ENCODE results near the gene BCL11B.

BCL11B gene

DNA sequence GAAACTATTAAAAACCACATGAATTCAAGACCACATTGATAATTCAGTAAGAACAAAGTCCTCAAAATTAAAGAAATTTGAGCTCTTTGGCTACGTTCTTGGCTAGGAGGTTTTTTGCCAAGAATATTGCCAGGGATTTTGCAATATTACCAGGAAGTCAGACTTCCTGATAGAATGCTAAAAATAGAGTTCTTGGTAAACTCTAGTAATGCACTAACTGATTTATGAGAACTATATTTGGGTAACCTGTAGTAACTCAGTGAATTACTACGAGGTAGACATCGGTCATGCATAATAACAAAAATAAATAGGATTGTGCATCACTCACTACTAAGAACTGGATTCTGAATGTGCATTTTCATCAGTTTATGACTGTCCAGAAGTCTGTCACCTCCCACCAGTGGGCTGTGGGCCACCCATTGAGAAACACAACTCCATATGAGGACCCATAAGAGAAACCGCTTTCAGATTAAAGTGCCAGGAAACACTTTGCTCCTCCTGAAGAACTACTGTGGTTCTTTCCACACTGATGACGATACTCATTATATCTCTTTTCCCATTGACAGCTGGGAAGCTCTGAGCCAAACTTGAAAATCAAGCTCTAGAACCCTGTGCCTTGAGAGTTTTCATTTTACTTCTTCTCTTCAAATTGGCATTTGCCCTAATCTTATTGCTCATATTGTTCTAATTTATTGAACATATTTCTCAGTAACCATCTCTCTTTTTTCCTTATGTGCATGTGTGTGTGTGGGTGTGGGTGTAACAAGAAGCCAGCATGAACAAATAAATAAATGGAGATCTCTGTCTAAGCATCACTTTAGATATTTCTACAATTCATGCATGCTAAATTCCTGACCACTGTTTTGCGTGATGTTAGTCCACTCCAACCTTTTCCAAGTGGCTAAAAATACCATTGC, 116.6 kb downstream of the BCL11B start:
- DNase-seq: no peak

DNA sequence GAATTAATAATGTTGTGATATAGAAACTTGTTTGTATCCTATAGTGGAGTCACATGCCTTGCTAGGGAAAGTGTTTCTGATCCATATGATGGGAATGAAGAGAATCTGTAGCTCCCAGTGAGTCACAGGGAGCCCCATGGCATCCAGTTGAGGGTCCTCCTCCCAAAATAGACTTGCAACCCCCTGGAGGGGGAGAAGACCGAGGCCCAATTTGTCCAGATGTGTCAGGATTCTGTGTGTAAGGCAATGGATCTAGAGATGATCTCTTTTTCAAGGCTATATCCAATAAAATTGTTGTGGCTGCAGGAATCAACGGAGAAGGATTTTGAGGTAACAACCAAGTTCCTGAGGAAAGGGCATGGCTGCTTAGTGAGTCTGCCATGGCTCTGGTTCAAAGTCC, 121.8 kb downstream of the BCL11B start:
- DNase-seq: no peak

DNA sequence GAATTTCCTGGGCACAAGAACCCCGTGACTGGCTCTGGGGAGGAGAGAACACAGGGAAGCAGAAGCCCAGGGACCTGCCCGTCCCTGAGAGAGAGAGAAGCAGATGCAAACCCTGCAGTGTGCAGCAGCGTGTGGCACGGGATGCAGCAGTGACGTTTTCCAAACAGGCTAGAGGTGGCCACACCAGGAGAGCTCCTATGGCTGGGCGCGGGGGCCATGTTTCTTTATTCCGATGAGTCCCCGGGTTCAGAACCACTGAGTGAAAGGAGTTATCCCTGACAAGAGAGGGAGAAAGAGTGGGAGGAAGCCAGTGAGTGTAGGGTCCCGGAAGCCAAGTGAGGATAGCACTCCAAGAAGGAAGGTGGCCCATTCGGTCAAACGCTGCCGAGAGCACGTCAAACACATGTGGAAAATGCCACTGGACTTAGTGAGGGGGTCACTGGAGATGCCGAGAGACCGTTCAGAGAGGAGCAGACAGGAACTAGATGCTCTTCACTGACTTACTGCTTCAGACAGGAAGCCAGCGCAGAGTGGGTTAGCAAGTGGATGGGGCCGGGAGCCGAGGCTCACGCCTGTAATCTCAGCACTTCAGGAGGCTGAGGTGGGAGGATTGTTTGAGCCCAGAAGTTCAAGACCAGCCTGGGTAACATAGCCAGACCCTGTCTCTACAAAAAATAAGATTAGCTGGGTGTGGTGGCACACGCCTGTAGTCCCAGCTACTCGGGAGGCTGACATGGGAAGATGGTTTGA, 123.0 kb downstream of the BCL11B start:
- no peak for DNase-seq

DNA sequence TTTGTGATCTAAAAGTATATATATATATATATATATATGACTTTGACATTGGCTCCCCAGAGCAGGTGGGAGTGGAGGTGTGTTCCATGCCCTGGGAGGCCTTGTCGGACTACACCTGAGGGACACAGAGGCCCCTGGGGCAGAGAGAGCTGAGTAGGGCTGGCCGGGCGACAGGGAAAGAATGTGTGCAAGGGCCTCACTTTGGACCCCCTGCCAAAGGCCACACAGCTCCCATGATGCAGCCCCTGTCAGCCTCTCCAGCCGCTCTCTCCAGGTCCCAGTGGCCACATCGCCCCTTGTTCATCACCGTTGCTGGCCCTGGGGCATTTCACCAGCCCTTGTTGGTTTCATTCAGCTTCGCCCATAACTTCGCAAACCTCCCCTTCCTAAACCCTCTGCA, 123.9 kb downstream of the BCL11B start:
- no peak for DNase-seq

DNA sequence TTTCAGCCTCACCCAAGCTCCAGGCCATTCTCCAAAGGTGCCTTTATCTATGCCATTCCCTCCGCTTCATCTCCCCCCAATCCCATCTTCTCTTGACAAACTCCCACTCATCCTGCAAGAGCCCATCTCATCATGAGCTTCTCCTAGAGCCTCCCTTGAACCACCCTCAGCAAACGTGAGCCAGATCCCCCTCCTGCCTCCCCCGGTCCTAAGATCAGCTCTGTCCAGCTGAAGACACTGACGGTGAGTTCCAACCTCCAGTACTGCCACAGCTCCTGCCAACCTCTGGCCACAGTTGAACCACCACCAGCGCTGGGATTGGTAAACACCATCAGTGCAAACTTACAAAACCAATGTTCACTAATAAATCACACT, 124.6 kb downstream of the BCL11B start:
- DNase-seq: no peak

DNA sequence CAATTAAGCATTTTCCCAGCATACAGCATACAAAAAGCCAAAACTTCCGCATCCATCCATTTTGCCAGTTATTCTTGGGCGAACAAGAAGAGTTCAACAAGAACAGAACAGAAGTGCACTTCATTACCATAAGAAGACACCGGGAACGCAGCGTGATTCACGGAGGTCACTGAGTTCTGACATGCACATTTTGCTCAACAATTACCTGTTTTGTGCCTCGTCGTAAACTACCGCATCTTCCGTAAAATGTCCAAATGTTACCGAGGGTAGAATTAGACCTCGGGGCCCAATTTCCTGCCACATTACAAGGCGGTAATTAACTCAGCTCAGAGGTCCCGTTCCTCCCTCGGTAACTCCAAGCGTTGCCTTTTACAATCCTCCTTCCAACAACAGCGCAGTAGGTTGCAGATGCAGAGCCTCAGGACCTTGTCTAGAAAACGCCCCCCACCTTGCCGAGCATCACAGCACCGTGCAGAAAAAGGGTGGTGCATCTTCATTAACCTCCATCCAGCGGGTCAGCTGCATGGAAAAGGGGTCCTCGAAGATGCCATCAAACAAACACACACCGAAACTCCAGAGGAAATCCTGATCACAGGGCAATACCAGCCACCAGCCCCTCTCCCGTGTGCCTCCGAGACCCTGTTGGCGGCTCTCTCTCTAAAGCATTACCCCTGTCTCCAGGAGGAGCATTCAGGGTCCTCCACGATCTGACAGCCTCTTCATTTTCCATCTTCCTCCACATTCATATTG, 125.2 kb downstream of the BCL11B start:
- no peak for DNase-seq

DNA sequence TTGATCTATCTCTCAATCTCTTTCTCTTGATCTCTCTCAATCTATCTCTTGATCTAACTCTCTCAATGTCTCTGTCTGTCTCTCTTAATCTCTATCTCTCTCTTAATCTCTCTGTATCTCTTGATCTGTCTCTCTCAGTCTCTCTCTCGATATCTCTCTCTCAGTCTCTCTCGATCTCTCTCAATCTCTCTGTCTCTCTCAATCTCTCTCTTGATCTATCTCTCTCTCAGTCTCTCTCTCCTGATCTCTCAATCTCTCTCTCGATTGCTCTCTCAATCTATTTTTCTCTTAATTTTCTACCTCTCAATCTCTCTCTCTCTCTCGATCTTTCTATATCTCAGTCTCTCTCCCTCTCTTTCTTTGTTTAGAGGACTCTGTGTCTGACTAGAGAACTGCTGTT, 126.7 kb downstream of the BCL11B start:
- no peak for DNase-seq

DNA sequence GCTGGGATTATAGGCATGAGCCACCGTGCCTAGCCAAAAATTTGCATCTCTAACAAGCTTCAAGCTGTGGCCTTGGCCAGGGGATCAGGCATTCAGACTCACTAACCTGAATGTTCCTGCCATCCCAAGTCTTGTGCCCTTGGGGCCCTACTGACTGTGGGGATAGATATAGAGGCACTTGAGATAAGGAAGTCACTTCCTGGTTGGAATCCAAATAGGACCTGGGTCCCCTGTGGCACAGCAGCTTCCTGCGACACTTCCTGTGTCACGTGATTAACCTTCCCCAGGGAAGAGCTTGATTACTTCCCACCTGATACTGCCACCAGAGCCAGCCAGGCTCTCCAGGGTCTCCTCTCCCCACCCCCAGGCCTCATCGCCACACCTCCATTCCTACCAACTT, 128.2 kb downstream of the BCL11B start:
- no peak for DNase-seq

DNA sequence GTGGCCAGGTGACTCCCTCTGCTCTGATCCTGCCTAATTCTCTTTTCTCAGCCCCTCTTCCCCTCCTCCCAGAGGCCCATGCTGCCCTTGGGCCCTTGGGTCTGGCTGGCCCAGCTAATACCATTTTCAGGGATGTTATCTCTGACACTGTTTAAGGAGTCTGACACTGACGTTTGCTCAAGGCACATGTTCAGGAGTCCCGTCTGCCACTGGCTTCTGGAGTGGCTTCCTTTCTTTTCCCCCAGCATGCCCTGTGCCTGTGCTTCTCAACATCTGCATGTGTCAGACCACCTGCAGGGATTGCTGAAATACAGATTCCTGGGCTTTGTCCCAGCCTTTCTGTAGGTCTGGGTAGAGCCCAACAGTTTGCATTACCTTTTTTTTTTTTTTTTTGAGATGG, 128.9 kb downstream of the BCL11B start:
- DNase-seq: no peak

DNA sequence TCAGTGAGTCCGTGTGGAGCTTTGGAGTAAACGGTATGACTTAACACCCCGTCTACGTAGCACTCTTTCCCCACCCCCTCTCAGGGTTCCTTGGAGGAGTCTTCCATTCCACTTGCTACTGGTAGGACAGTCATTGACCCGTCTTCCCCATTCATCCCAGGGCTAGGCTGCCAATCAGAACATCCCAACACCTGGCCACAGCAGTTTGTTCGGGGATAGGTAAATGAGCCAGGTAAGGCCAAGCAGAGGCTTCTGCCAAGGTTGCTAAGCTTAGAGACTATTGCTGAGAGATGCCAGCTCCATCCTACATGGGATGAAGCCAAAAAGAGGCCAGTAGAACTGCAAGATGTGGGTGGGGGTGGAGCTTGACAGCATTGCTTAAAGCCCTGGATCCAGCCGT, 130.8 kb downstream of the BCL11B start:
- no peak for DNase-seq

DNA sequence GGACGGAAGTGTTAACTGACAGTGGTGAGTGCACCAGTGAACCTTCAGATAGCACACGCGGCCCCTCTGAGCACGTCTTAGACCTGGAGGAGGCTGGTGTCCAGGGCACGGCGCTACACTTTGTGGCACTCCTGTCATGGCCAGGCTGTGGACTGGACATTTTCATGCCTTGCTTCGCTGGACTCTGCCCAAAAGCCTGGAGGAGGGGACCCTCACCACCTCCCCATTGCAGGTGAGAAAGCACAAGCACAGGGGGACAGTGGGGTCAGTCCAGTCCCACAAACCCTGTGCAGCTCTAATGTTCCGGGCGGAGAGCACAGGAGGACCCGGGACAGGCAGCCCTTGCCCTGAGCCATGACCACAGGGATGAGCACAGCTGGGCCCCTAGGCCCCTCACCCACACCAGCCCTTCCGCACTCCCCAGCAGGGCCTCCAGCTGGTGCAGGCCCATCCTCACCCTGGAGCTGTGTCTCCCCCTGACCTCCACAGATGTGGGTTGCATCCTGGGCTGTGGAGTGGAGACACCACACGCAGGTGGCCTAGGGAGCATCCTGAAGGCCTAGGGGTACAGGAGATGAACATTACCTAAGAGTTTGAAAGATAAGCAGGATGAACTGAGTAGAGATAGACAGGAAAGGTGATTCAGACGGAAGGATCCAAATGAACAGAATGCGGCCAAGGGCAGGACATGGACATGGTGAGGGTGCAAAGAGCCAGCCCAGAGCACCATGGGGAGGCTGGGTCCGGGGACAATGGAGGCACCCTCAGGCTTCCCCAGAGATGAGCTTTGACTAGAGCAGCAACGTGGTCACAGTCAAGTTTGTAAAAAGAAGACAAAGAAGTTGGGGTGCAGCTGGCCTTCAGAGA, 132.8 kb downstream of the BCL11B start:
- DNase-seq: no peak

DNA sequence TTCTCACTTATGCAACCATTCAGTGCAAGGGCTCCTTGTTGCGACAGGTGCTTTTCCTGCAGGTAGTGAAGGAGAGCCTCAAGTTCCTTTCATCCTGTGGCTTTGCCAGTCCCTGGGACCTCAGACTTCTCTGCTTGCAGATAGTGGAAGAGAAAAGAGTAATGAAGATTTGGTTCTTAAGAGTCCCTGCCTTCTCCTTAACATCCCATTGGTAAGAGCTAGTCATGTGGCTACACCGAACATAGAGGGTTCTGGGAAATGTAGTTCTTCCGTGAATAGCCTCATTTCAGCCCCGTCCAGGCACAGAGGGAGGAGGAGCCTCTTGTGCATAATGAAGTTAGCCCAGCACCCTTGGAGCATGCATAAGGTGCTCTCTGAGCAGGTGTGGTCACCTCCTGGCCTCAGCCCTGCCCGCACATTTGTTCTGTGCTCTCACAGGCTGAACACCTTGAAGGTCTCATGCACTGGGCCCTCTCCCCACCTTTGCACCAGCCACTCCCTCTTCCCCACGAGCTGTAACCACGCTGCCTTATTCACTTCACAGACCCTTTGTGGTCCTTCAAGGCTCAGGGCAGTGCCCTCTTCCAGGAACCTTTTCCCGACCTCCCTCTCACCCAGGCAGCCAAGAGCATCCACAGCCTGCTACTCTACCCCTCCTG, 134.0 kb downstream of the BCL11B start:
- peak; percentile 26 for DNase-seq

DNA sequence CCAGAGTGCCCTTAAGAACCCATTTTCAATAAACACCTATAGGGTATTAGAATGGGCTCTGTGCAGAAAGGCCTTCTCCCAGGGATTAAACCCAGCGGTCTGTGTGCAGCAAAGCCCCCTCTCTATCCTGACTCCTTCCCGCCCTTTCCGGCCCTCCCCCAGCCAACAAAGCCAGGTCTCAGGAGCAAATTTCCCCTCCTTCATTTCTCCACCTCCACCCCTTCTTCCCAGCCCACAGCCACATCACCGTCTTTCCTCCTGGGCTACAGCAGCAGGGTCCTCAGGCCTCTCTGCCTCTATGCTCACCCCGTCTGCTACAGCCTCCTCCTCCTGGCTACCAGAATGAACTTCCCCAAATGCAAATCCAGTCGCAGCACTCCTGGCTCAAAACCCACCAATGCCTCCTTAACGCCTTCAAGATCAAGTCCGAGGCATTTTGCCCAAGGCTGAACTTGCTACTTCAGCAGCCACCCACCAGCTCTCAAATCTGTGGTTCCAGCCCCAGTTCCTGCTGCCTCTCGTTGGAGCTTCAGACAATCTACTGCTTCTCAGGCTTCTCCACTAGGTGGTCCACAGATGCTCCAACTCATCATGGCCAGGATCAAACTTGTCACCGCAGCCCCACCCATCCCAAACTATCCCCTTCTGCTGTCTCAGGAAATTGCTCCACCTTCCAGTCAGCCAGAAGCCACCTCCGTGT, 134.8 kb downstream of the BCL11B start:
- no peak for DNase-seq

DNA sequence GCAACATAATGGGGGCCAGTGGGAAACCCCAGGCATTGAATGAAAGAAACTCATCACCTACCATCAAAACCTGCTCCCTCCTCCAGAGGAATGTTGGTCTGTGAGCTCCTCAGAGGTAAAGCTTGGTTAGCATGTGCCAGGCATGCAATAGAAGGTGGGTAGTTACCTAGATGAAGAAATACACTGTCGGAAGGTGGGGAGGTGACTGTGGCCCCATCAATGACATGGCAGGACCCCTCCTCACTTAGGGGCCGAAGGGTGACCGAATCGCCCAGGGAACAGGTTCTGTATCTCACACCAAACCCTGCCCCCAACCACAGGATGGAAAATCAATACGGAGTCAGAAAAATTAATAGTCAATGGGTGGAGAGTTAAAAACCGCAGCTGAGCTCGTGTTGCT, 135.6 kb downstream of the BCL11B start:
- DNase-seq: no peak

DNA sequence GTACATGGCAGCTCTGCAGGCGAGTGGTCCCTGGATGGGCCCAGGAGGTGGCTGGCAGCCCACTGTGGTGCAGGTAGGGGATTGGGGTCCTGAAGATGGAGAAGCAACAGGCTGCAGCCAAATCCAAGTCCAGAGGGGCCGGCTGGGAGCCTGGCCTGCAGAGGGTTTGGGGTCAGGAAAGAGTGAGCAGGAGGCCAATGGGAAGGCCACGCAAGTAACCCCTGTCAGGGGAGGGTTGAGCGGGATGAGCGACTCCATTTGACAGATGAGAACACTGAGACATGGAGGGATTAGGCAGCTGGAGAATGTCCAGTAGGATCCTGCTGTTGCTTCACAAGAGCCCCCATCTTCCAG, 136.0 kb downstream of the BCL11B start:
- DNase-seq: no peak

DNA sequence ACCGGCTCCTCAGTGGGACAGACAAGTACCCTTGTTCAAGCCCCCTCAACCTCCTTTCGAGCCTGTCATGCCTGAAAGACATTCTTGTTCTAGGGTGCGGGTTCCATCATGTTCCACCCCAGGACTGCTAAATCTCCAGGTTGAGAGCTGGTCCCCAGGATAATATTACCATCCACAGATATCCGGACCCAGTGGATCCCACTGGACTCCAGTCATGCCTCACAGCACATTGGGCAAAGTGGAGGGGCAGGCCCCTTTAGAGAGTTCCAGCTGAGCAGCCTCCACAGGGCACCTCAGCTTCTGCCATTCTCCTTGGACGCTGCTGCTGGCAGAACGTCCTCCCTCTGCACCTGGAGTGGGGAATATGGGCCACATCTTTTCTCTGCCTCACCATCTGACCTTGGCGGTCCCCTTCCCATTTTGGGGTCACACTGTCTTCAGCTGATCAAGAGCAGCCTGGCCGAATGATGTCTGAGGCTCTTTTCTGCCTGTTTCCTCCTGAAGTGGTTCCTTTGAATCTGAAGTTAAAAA, 137.4 kb downstream of the BCL11B start:
- no peak for DNase-seq

DNA sequence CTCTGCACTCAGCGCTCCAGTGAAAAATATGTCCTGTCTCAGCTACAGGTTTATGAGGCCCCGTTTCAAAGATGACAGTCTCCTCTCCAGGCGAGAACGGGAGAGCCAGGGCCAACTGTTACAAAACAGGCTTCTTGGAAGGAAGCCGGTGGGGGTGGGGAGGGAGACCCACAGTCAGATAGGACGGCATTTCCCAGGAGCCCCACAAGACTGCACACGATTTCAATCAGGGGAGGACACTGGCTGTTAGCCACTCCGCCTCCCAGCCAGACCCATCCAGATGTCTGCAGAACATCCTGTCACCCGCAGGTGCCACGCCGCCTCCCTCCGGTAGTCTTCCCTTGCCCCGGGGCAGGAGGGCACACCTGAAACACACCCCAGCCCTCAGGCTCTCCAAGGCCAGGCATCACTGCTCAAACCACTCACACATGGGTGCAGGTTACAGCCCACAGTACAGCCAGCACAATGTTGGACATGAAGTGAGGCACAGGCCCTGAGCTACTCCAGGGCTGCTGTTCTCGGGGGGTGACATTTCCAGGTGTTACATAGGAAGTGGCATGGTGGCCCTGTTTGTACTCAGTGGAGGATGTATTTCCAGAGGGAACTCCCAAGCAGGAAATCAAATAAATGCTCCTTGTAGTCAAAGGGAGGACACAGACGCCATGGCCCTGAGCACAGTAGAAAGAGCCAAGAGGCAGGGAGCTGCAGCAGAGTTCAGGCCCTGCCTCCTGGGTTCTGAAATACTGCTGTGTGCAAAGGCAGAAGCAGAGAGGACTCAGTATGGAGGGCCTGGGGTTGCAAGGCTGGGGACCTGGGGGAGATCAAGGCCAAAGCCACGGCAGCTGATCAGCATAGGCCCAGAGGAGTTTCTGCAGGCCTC, 138.1 kb downstream of the BCL11B start:
- DNase-seq: no peak

DNA sequence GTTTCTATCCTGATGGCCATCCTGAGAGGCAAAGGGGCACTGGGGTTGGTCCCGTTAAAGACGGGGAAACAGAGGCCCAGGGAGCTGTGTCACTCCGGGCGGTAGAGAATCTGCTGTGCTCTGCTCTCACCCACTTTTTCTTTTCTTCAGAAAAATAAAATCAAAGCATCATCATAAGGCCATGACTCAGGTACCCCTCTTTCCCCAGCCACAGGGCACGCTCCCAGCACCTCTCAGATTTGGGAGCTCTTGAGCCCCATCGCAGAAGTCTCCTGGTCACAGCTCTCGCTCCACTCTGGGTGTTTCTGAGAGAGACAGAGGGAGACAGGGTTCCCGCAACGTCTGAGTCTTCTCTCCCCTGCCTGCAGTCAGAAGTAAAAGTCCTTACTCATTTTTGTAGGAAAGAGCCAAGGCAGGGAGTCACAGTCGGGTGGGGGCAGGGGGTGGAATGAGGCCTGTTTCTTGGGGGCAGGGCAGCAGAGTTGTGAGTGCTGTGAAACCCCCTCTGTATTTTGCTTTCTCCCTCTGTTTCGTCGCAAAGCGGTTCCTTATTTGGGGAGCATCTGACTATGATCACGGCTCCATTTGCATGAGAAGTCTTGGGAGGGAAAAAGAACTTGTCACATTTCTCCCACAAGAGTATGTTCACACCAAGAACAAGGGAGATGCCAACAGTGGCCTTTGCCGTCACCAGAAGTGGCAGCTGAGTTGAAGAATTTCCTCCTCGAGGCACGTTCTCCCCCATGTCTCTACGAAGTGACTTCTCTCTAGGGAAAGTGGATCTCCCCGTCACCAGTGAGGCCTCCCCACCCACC, 139.0 kb downstream of the BCL11B start:
- DNase-seq: no peak

DNA sequence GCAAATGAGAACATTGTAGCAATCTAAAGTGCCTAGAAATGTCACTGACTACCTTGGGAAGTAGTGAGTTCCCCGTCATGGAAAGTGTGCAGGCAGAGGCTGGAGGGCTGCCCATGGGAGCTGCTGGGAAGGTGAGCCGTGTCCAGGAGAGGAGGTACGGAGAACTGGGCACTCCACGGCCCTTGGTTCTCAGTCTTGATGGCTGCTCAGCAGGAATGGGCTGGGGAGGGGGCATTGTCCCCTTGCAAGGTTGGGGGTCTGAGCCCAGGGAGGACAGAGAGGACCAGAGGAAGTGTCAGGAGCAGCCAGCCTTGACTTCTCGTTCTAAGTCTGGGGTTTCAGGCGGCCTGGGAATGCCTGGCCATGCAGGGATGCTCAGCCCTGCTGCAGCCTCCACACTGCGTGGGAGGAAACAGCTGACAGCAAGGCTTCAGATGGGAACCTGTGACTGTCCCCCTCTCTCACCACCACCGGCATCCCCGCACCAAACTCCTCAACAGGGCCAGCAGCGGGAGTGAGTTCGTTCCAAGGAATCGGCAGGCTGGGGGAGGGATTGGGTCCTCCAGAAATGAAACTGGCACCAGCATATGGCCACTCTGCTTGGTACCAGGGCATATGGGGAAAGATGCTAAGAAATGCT, 140.2 kb downstream of the BCL11B start:
- DNase-seq: no peak
